Measurements from ENCODE around the gene RBM34. TPM values are rescaled to one million over a fixed set of nuclear protein-coding genes. Genes with fewer than 3 reads are reported as not detected.

The RBM34 gene
- total RNA-seq, 4 donors from 2014 or later = 42.3 to 65.2 (median 55.3) TPM

DNA sequence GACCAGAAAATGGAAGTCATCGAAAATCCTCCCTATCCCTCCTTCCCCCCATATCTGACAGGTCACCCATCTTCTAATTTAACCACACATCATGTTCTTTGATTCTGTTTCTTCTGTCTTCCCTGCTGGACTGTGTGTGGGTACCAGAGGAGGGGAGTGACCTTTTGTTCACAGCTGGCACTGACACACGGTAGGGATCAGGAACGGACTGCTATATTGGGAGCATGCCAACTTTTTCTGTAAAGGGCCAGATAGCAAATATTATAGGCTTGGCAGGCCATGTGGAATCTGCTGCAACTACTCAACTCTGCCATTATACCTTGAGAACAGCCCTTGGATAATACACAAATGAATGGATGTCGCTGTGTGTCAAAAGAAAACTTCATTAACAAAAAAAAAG lies 24.9 kb downstream of the RBM34 start:
- Histone ChIP-seq H3K4me3 (no peak overlapping the region), H3K27me3 (no peaks in the 10 kb centered on the region), H3K36me3 (peaks cover 0 to 98% of the 10 kb centered on the region in 2 donors), H3K27ac (no peak overlapping the region), H3K4me1 (no peaks in the 10 kb centered on the region), H3K9me3 (no peaks in the 10 kb centered on the region)
- 50 to 52% methylated on average over 4 of the region's 4 CpGs for WGBS, 2 donors (ENCODE audit: low coverage in 1 of 2)
- ATAC-seq = no peak
- TF ChIP-seq, protein P1, sequence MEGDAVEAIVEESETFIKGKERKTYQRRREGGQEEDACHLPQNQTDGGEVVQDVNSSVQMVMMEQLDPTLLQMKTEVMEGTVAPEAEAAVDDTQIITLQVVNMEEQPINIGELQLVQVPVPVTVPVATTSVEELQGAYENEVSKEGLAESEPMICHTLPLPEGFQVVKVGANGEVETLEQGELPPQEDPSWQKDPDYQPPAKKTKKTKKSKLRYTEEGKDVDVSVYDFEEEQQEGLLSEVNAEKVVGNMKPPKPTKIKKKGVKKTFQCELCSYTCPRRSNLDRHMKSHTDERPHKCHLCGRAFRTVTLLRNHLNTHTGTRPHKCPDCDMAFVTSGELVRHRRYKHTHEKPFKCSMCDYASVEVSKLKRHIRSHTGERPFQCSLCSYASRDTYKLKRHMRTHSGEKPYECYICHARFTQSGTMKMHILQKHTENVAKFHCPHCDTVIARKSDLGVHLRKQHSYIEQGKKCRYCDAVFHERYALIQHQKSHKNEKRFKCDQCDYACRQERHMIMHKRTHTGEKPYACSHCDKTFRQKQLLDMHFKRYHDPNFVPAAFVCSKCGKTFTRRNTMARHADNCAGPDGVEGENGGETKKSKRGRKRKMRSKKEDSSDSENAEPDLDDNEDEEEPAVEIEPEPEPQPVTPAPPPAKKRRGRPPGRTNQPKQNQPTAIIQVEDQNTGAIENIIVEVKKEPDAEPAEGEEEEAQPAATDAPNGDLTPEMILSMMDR (IDR thresholded peaks at IDR 0.05) = no peak
- no peak for TF ChIP-seq POLR2A (IDR thresholded peaks at IDR 0.05)
- no peak for TF ChIP-seq EP300 (IDR thresholded peaks at IDR 0.05)
- no peak for TF ChIP-seq POLR2AphosphoS5 (IDR thresholded peaks at IDR 0.05)

DNA sequence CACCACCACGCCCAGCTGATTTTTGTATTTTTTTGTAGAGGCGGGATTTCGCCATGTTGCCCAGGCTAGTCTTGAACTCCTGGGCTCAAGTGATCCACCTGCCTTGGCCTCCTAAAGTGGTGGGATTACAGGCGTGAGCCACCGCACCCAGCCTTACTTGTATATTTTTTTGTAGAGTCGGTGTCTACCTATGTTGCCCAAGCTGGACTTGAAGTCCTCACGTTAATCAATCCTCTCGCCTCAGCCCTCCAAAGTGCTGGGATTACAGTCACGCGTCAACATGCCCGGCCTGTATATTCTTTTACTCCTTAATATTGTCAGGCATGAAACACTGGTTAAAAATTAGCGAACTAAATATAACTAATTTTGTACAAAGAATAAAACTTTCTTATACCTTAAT lies 26.9 kb downstream of the RBM34 start:
- H3K27ac ChIP-seq = no peak overlapping the region
- H3K4me3 ChIP-seq = no peak overlapping the region
- H3K4me1 ChIP-seq = peaks cover 0 to 5% (median 0%) of the 10 kb centered on the region in 3 donors
- H3K27me3 ChIP-seq = no peaks in the 10 kb centered on the region
- no peak for ATAC-seq
- peaks cover 0 to 83% of the 10 kb centered on the region in 2 donors for H3K36me3 ChIP-seq
- TF ChIP-seq EP300 (IDR thresholded peaks at IDR 0.05) = no peak
- no peak for TF ChIP-seq POLR2AphosphoS5 (IDR thresholded peaks at IDR 0.05)
- TF ChIP-seq POLR2A (IDR thresholded peaks at IDR 0.05) = no peak
- TF ChIP-seq, protein P1 (IDR thresholded peaks at IDR 0.05) = no peak
- WGBS, 2 donors (ENCODE audit: low coverage in 1 of 2) = 92 to 96% methylated on average over 10 to 12 of the region's 12 CpGs
- H3K9me3 ChIP-seq = no peaks in the 10 kb centered on the region

DNA sequence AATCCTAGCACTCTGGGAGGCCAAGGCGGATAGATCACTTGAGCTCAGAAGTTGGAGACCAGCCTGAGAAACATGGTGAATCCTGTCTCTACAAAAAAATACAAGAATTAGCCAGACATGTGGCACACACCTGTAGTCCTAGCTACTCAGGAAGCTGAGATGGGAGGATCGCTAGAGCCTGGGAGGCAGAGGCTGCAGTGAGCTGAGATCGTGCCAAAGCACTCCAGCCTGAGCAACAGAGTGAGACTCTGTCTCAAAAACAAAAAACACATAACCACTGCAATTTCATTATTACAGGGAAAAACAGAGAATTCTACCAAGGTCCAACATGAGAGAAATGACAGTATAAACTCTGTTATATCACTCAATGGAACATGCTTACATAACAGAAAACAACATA lies 28.0 kb downstream of the RBM34 start:
- Histone ChIP-seq H3K9me3 (no peaks in the 10 kb centered on the region), H3K27me3 (no peaks in the 10 kb centered on the region), H3K36me3 (peaks cover 0 to 74% of the 10 kb centered on the region in 2 donors), H3K27ac (no peak overlapping the region), H3K4me3 (no peak overlapping the region), H3K4me1 (peaks cover 0 to 6% (median 0%) of the 10 kb centered on the region in 3 donors)
- TF ChIP-seq POLR2A (IDR thresholded peaks at IDR 0.05) (no peak), POLR2AphosphoS5 (IDR thresholded peaks at IDR 0.05) (no peak), EP300 (IDR thresholded peaks at IDR 0.05) (no peak)
- TF ChIP-seq, protein P1 (IDR thresholded peaks at IDR 0.05) = no peak
- 14 to 88% methylated on average over 1 to 3 of the region's 3 CpGs for WGBS, 2 donors (ENCODE audit: low coverage in 1 of 2)
- ATAC-seq = no peak

DNA sequence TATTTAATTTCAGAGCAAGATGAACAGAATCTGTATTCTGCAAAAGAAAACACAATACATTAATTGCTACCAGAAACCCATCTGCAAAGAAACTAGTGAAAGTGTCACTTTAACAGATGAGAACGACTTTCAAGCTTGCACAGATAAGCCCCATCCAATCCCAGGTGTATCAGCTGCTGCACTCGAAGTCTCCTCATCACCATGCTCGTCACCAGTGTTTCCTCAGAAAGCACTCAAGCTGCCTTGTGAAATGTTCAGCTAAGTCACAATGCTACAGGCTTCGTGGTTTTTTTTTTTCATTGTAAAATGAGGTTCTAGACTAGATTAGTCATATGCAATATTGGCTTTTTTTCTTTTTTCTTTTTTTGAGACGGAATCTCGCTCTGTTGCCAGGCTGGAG lies 29.1 kb downstream of the RBM34 start:
- WGBS, 2 donors (ENCODE audit: low coverage in 1 of 2) = 68 to 79% methylated on average over 6 of the region's 6 CpGs
- H3K27me3 ChIP-seq = no peaks in the 10 kb centered on the region

DNA sequence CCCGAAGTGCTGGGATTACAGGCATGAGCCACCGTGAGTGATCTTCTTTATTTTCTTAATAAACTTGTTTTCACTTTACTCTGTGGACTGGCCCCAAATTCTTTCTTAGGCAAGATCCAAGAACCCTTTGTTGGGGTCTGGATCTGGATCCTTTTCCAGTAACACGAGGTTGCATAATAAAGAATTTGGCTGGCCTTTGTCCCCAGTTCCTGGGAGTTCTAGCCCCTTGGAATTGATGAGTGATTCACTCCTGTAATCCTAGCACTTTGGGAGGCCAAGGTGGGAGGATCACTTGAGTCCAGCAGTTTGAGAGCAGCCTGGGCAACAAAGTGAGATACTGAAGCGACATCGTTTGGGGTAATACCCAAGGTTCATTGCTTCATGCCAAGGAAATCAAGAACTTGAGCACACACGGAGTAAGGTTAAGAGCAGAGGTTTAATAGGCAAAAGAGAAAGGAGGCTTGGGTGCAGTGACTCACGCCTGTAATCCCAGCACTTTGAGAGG lies 30.2 kb downstream of the RBM34 start:
- Histone ChIP-seq H3K36me3 (peaks cover 0 to 60% of the 10 kb centered on the region in 2 donors), H3K9me3 (no peaks in the 10 kb centered on the region), H3K27me3 (no peaks in the 10 kb centered on the region), H3K27ac (no peak overlapping the region), H3K4me1 (peaks cover 0 to 25% (median 11%) of the 10 kb centered on the region in 3 donors), H3K4me3 (no peak overlapping the region)
- TF ChIP-seq POLR2AphosphoS5 (IDR thresholded peaks at IDR 0.05) = no peak
- no peak for TF ChIP-seq POLR2A (IDR thresholded peaks at IDR 0.05)
- no peak for TF ChIP-seq EP300 (IDR thresholded peaks at IDR 0.05)
- TF ChIP-seq, protein P1 (IDR thresholded peaks at IDR 0.05) = no peak
- no peak for ATAC-seq
- 84 to 86% methylated on average over 3 to 7 of the region's 7 CpGs for WGBS, 2 donors (ENCODE audit: low coverage in 1 of 2)

More for the DNA sequence above, 29.1 kb downstream of the RBM34 start:
- Histone ChIP-seq H3K27ac (no peak overlapping the region), H3K4me1 (peaks cover 0 to 13% (median 2%) of the 10 kb centered on the region in 3 donors), H3K4me3 (no peak overlapping the region), H3K36me3 (peaks cover 0 to 63% of the 10 kb centered on the region in 2 donors), H3K9me3 (no peaks in the 10 kb centered on the region)
- no peak for ATAC-seq
- TF ChIP-seq, protein P1 (IDR thresholded peaks at IDR 0.05) = no peak
- TF ChIP-seq POLR2A (IDR thresholded peaks at IDR 0.05) (no peak), EP300 (IDR thresholded peaks at IDR 0.05) (no peak), POLR2AphosphoS5 (IDR thresholded peaks at IDR 0.05) (no peak)

Data from gastroesophageal sphincter (tissue), 4 donors.